Activated naive CD4-positive, alpha-beta T cell treated with anti-CD3 and anti-CD28 coated beads, Interleukin-2, amount 50 U/mL, for 16 hours (primary cell): ENCODE results near the gene MMP17.
"Not testable (repeated sequence)": the region's sequence is repeated elsewhere in the genome, so short reads cannot be mapped to it uniquely, and the experiment has no call there.

ENCODE experiments used
- DNase-seq: peaks from one replicate; pipeline ENCODE4 v3.0.0-alpha.2; 2020

Gene MMP17

GRCh38 chr12:131800594-131801135, 27.5 kb upstream of the MMP17 start:
- no peak for DNase-seq

DNA sequence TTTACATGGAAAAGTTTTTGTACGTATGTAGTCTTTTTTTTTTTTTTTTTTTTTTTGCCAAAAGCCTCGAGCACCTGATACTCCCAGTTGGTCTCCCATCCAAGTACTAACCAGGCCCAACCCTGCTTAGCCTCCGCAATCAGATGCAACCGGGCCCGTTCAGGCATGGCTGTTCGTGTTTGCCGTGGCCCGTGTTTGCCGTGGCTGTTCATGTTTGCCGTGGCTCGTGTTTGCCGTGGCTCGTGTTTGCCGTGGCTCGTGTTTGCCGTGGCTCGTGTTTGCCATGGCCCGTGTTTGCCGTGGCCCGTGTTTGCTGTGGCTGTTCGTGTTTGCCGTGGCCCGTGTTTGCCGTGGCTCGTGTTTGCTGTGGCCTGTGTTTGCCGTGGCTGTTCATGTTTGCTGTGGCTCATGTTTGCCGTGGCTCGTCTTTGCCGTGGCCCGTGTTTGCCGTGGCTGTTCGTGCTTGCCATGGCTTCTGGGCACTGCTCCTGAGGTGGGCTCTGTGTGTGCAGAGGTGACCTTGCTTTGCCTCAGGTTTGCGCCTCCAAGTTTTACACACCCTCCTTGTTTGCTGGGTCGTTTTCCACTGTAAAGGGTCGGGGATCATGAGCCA, 26.8 kb upstream of the MMP17 start:
- DNase-seq, result no peak

GRCh38 chr12:131803961-131804521, 24.2 kb upstream of the MMP17 start:
- DNase-seq, result no peak

GRCh38 chr12:131805421-131805820, 22.8 kb upstream of the MMP17 start:
- DNase-seq, result no peak

DNA sequence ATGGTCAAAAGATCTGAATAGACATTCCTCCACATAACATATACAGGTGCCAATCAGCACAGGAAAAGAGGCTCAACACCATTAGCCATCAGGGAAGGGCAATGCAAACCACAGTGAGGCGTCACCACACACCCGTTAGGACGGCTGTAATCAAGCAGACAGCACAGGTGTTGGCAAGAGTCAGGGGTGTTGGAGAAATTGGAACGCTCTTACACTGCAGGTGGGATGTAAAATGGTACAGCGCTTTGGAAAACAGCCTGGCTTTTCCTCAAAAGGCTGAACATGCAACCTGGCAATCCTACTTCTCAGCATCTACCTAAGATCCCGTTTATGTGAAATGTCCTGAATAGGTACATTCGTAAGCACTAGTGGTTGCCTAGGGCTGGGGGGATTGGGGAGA, 21.5 kb upstream of the MMP17 start:
- no peak for DNase-seq

GRCh38 chr12:131808744-131809371, 19.3 kb upstream of the MMP17 start:
- DNase-seq, result peak; percentile 28

DNA sequence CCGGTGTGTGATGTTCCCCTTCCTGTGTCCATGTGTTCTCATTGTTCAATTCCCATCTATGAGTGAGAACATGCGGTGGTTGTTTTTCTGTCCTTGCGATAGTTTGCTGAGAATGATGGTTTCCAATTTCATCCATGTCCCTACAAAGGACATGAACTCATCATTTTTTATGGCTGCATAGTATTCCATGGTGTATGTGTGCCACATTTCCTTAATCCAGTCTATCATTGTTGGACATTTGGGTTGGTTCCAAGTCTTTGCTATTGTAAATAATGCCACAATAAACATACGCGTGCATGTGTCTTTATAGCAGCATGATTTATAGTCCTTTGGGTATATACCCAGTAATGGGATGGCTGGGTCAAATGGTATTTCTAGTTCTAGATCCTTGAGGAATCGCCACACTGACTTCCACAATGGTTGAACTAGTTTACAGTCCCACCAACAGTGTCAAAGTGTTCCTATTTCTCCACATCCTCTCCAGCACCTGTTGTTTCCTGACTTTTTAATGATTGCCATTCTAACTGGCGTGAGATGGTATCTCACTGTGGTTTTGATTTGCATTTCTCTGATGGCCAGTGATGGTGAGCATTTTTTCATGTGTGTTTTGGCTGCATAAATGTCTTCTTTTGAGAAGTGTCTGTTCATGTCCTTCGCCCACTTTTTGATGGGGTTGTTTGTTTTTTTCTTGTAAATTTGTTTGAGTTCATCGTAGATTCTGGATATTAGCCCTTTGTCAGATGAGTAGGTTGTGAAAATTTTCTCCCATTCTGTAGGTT, 18.5 kb upstream of the MMP17 start:
- not testable (repeated sequence) for DNase-seq

DNA sequence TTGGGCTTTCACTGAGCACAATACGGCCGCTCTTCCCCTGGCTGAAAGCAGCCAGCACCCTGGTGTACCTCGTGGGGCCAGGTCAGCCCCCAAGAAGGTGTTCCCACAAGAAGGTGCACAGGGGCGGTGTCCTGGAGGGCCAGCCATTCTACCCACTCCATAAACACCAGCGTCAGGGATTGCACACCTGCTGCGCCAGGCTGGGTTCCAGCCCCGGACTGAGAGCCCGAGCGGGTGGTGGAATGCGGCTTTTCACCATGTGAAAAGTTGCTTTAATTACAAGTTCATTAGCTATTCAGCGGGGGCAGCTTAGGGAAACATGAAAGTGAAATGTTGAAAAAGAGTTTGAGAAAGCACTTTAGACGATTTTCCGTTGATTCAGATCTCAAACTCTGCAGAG, 17.5 kb upstream of the MMP17 start:
- no peak for DNase-seq

- DNase-seq, result no peak
Measured at GRCh38 chr12:131815131-131815530, 13.1 kb upstream of the MMP17 start.

- DNase-seq, result no peak
Measured at GRCh38 chr12:131816495-131816894, 11.7 kb upstream of the MMP17 start.

GRCh38 chr12:131817241-131817640, 11.0 kb upstream of the MMP17 start:
- no peak for DNase-seq

DNA sequence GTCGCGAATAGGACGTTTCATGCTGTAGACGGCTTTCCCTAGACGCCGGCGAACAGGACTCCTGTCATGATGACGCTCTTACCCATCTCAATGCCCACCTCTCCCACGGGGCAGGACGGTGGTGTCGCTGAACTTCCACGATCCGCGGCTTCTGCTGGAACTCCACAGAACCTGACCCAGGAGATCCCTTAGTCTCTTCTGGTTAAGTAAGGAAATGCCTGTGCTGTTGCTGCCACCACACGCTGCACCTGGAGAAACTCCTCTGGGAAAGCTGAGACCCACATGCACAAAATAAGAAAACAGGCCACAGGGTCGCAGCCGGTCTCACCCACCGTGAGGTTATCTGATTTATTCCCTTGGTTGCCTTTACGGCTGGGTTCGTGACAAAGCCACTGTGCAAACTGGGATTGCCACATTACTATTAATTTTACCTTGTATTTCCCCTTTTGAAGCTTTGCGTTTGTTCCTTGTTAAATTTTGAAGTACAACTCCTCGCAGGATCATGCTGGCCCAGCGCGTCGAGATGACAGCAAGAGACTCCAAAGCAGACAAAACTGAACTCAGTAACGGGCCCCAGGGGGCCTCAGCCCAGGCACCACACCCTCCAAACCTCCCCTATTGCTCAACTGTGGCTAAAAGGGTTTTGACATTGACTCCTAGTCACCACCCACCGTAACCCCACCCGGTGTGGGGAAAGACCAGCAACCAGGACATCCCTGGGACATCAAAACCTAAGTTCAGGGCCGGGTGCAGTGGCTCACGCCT, 9.2 kb upstream of the MMP17 start:
- no peak for DNase-seq

GRCh38 chr12:131824450-131824849, 3.7 kb upstream of the MMP17 start:
- no peak for DNase-seq

DNA sequence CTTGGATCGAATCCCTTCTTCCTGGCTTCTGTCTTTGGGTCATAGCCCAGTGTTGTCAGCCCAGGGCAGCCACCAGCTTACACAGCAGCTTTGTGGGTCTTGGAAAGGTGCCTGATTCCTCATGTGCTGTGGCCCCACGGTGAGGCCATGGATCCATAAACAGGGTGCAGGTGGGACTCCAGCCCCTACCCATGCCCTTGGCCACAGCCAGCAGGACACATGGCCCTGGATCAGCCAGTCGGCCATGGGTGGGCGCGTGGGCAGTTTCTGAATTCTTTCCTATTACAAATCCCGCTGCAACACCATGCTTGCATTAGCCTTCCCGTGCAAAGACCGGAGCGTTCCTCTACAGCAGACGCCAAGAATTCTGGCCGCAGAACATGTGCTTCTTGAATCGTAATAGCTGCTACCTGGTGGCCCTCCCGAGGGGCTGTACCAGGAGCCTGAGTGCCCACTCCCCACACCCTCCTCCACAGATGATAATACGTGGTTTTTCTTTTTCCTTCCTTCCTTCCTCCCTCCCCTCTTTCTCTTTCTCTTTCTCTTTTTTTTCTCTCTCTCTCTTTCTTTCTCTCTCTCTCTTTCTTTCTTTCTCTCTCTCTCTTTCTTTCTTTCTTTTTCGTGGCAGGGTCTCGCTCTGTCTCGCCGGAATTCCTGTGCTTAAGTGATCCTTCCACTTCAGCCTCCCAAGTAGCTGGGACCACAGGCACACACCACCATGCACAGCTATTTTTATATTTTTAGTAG, 2.9 kb upstream of the MMP17 start:
- DNase-seq, result no peak

GRCh38 chr12:131826097-131826928, 1.9 kb upstream of the MMP17 start:
- no peak for DNase-seq

DNA sequence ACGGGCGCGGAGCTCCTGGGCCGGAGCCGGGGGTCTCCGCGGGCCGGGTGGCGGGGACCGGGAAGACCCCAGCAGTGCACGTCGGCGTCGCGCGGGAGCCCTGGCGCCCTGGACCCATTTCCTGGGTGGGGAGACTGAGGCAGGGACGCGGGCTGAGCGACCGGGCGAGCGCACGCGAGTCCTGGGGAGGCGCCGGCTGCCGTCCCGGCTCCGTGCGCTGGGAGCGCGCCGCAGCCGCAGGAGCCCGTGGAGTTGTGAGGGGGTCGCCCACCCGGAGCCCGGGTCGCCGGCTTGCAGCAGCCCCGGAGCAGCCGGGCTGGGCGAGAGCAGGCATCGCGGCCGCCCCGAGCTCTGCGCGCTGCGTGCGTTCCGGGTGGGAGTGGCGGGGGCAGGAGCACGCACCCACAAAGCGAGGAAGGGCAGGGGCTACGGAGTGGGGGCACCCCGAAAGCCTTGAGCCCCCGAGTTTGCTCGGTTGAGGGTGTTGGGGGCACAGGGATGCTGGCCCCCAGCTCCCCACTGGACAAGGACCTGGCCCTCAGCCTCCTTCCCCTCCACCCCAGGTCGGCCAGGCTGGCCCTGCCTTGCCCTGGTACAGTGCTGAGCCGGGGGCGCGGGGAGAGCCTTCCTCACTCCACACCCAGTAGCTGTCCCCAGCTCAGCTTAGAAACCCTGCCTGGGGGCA, 620 bp downstream of the MMP17 start:
- DNase-seq, result peak; percentile 28

DNA sequence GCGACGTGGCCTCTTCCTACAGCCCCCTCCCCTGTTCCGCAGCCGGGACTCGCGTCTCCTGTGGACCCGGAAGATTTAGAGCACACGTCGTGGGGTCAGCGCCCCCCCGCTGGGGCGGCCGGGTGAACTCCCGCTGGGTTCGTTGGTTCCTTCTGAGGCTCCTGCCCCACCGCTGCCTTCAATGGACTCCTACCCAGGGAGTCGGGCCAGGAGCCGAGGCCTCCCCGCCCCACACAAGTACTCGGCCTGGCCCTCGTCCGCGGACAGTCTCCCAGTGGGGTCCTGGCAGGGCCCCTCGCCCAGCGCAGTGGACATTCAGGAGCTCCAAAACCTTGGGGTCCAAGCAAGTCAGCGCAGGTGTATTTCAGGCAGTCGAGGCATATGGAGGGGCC, 1.2 kb downstream of the MMP17 start:
- DNase-seq, result no peak

GRCh38 chr12:131829791-131830334, 1.7 kb downstream of the MMP17 start:
- DNase-seq, result no peak

GRCh38 chr12:131830335-131830913, 2.2 kb downstream of the MMP17 start:
- DNase-seq, result no peak
